HFFc6 (cell line): ENCODE measurements around the gene CENPX. TPM values are rescaled to one million over a fixed set of nuclear protein-coding genes. Genes with fewer than 3 reads are reported as not detected.

ENCODE experiments used
- DNase-seq: peaks from one replicate; pipeline ENCODE4 v3.0.0-alpha.2; 2018
- H3K27ac Mint-ChIP-seq: 2 replicates; pipeline ENCODE4 v1.8.0; 2020; ENCODE audit warnings: mild to moderate bottlenecking, mixed read lengths
- H3K27me3 Mint-ChIP-seq: 2 replicates; pipeline ENCODE4 v1.8.0; 2021; ENCODE audit warnings: mild to moderate bottlenecking, moderate library complexity, mixed read lengths; ENCODE audit not compliant: insufficient read depth
- H3K36me3 Mint-ChIP-seq: 2 replicates; pipeline ENCODE4 v1.8.0; 2021; ENCODE audit warnings: low read depth, mixed read lengths
- H3K4me1 Mint-ChIP-seq: 2 replicates; pipeline ENCODE4 v1.8.0; 2020; ENCODE audit warnings: low read depth, mixed read lengths
- H3K4me3 Mint-ChIP-seq: 2 replicates; pipeline ENCODE4 v1.8.0; 2020; ENCODE audit warnings: mild to moderate bottlenecking, moderate library complexity, mixed read lengths
- H3K9me3 Mint-ChIP-seq: 2 replicates; pipeline ENCODE4 v1.8.0; 2020; ENCODE audit warnings: mild to moderate bottlenecking, mixed read lengths
- CTCF ChIP-seq: fragments of 200-600 bp; sonication (generic); IDR thresholded peaks from 2 replicates; pipeline ENCODE4 v1.5.0; 2021; ENCODE audit warnings: antibody characterized with exemption, mild to moderate bottlenecking
- total RNA-seq, 6 experiments: library from RNA; stranded (reverse); fragmentation: NEBNext Ultra II Directional; extraction: Animal tissue kit (Norgen Biotek cat#: 25700); gene quantifications; 2 replicates in 1 of 6; 3 replicates in 5 of 6; pipeline ENCODE4 v1.2.3, GENCODE V29; 2021

CENPX gene
- total RNA-seq, 6 experiments from 2014 or later, result 60.6 to 83.9 (median 73.3) TPM

GRCh38 chr17:82047379-82047778 is 24.7 kb upstream of the CENPX start:
- Mint-ChIP-seq H3K27me3 (no peaks in the 10 kb centered on the region), H3K36me3 (peaks cover 5% of the 10 kb centered on the region; the same call in 1 of the 2 replicates), H3K9me3 (no peaks in the 10 kb centered on the region), H3K27ac (no peak overlapping the region), H3K4me1 (no peaks in the 10 kb centered on the region), H3K4me3 (no peak overlapping the region)
- TF ChIP-seq CTCF, result no peak
- no peak for DNase-seq

GRCh38 chr17:82046903-82047302 is 24.2 kb upstream of the CENPX start:
- Mint-ChIP-seq H3K9me3 (no peaks in the 10 kb centered on the region), H3K36me3 (peaks cover 5% of the 10 kb centered on the region; the same call in 1 of the 2 replicates), H3K27ac (no peak overlapping the region), H3K4me1 (no peaks in the 10 kb centered on the region), H3K4me3 (no peak overlapping the region), H3K27me3 (no peaks in the 10 kb centered on the region)
- no peak for DNase-seq
- TF ChIP-seq CTCF, result no peak

GRCh38 chr17:82045936-82046484 is 23.3 kb upstream of the CENPX start:
- no peak for TF ChIP-seq CTCF
- no peak overlapping the region for H3K27ac Mint-ChIP-seq
- no peak overlapping the region for H3K4me3 Mint-ChIP-seq
- H3K9me3 Mint-ChIP-seq, result no peaks in the 10 kb centered on the region
- H3K27me3 Mint-ChIP-seq, result no peaks in the 10 kb centered on the region; the same call in 1 of the 2 replicates
- peaks cover 5% of the 10 kb centered on the region; the same call in 1 of the 2 replicates for H3K36me3 Mint-ChIP-seq
- no peak for DNase-seq
- H3K4me1 Mint-ChIP-seq, result peaks cover 7% of the 10 kb centered on the region

- Mint-ChIP-seq H3K4me1 (peaks cover 10% of the 10 kb centered on the region), H3K36me3 (peaks cover 5% of the 10 kb centered on the region; the same call in 1 of the 2 replicates), H3K4me3 (no peak overlapping the region), H3K27ac (no peak overlapping the region), H3K27me3 (no peaks in the 10 kb centered on the region; the same call in 1 of the 2 replicates), H3K9me3 (no peaks in the 10 kb centered on the region)
- no peak for DNase-seq
- no peak for TF ChIP-seq CTCF
These were observed 20.8 kb upstream of the CENPX start for GRCh38 chr17:82043507-82043906.

- no peak for DNase-seq
- no peak overlapping the region for H3K4me3 Mint-ChIP-seq
- H3K4me1 Mint-ChIP-seq, result peaks cover 15% of the 10 kb centered on the region
- H3K9me3 Mint-ChIP-seq, result no peaks in the 10 kb centered on the region
- H3K27ac Mint-ChIP-seq, result no peak overlapping the region
- H3K27me3 Mint-ChIP-seq, result no peaks in the 10 kb centered on the region; the same call in 1 of the 2 replicates
- TF ChIP-seq CTCF, result no peak
- peaks cover 3% of the 10 kb centered on the region; the same call in 1 of the 2 replicates for H3K36me3 Mint-ChIP-seq
These were observed 20.0 kb upstream of the CENPX start for GRCh38 chr17:82042649-82043048.
